GM18499 (cell line): ENCODE measurements around the gene CD8A.
"Not testable (repeated sequence)": the region's sequence is repeated elsewhere in the genome, so short reads cannot be mapped to it uniquely, and the experiment has no call there.

Experiments used
- ATAC-seq: cut with Tn5 transposase; IDR thresholded peaks from one replicate; pipeline ENCODE4 v1.9.1; 2021; ENCODE audit warnings: moderate number of reproducible peaks; ENCODE audit not compliant: insufficient read depth, unreplicated experiment

Gene CD8A

DNA sequence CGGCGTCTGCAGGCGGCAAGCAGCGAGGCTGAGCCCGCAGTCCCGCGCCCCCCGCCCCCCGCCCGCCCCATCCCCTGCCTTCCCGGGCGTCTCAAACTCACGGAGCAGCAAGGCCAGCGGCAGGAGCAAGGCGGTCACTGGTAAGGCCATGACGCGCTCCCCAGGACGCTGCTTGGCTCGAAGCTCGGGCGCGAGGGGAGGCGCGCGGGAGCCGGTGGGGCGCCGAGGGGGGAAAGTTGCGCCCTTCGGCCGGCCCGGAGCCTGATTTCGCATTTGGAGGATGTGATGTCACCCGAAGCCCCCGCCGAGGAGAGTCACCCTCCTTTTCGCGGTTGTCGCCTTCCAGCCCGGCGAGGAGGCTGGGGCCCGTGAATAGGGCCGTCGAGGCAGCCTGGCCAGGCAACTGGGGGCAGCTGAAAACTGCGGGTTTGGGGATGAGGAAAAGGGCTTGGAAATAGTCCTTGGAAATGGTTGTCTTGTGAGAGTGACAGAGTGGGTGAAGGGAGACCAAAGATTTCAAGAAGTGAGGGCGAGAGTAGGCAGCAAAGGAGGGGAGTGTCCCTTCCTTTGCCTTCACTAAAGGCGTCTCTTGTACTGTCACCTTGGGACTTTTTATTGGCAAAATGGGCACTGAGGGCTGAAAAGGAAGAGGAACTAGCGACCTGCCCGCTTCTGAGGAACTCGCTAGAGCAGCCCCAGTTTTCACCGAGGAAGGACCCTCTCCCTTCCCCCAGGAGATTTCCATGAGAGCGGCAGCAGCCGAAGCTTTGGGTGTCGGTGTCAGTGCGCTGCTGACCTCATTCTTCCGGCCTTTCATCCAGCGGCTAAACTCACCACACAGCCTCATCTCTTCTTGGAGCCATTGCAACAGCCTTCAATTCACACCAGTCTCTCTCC lies at the start of gene CD8A:
CD8A (minus strand) TSS at position 238 of the 897 bp plus-strand sequence; CDS start at position 150, 88 bp downstream.
- ATAC-seq, result no peak

- ATAC-seq, result not testable (repeated sequence)
Measured at GRCh38 chr2:86839871-86840548, 49.3 kb upstream of the CD8A start.

DNA sequence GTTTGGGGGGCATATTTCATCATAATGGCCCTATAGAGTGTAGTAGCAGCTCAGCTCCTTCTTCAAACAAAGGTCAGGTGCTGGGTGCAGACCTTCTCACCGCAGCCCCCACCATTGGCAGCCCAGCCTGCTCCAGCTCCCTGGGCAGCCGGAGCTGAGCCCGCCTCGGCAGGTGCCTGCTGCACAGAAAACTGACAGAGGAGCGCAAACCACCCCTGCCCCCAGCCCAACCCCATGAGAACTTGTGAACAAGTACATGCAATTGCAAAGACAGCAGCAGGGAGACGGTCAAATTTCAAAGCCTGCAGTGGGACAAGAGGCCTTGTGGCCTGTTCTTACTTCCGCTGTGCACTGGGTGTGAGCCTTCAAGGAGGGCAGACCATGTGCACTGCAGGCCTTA lies 48.7 kb upstream of the CD8A start:
- ATAC-seq, result not testable (repeated sequence)

DNA sequence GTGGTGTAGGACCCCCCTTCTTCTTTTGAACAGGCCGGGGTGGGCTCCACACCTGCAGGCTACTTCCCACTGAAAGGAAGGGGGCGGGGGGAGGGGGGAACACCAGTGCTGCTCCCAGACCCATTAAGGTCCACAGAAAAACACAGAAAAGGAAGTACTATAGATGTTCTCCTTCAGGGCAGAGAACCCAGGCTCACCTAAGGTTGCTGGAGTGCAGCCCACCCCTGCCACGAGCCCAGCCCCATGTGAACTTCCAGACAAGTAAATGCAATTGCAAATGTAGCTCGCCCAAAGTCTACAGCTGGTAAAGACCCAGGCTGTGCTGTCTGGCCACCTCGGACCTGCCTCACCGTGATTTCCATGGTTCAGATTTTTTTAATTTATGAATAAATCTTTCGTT lies 47.0 kb upstream of the CD8A start:
- not testable (repeated sequence) for ATAC-seq

- not testable (repeated sequence) for ATAC-seq
Measured at GRCh38 chr2:86836915-86837695, 46.4 kb upstream of the CD8A start.

- not testable (repeated sequence) for ATAC-seq
Measured at GRCh38 chr2:86835548-86835889, 44.8 kb upstream of the CD8A start.

DNA sequence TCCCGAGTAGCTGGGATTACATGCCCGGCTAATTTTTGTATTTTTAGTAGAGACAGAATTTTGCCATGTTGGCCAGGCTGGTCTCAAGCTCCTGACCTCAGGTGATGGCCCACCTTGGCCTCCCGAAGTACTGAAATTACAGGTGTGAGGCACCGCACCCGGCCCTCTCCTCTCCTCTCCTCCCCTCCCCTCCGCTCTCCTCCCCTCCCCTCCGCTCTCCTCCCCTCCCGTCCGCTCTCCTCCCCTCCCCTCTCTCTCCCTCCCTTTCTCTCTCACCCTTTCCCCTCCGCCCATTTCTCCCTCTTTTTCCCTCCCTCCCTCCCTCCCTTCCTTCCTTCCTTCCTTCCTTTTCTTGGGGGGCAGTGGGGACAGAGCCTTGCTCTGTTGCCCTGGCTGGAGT lies 42.6 kb upstream of the CD8A start:
- no peak for ATAC-seq

- ATAC-seq, result no peak
Measured at GRCh38 chr2:86832334-86833096, 41.8 kb upstream of the CD8A start.

DNA sequence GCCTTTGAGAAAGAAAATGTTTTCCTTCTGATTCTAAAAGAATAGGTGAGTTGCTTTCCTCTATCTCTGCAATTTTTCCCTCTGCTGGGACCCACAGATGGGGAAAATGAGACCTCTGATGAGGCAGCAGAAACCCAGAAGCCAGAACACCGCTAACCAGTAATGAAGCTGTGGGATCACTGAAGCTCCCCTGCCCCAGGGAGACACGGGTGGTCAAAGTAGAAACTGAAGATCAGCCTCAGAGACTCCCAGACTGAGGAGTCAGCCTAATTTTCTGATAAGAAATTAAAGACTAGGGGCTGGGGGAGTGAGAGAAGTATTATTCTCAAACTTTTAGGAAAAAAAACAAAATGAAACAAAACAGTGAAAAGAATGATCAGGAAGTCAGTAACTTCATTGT lies 40.8 kb upstream of the CD8A start:
- no peak for ATAC-seq

- ATAC-seq, result no peak
Measured at GRCh38 chr2:86826951-86827350, 36.2 kb upstream of the CD8A start.

DNA sequence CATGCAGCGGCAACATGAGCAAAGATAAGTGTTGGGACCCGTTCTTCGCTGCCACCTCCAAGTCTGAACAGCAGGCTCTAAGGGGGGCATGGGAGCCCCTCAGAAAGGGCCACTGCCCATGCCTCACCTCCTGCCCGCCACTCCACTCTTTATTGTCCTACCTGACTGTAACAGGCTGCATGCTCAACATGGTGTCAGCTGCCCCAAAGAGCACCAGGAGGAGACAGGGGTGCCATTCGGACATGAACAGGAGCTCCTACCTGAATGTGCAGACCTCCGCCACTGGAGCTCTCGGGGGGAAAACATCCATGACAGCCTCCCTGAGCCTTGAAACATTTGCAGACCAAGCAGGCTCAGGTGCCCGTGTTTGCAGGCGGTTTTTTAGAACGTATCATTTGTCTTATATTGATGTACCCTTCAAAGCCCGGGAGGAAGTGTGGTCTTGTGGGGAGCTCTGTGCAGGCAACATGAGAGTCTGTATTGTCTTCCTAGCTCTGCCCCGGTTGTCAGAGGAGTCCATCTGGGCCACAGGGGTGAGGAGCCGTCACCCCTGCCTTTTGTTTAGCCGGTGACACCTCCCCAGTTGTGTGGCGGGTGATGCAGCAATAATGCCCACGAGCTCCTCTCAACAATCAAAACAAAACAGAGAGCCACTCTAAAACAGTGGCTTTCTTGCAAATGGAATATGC lies 35.1 kb upstream of the CD8A start:
- ATAC-seq, result no peak

- no peak for ATAC-seq
Measured at GRCh38 chr2:86825036-86825692, 34.5 kb upstream of the CD8A start.

- ATAC-seq, result no peak
Measured at GRCh38 chr2:86822668-86823345, 32.1 kb upstream of the CD8A start.

DNA sequence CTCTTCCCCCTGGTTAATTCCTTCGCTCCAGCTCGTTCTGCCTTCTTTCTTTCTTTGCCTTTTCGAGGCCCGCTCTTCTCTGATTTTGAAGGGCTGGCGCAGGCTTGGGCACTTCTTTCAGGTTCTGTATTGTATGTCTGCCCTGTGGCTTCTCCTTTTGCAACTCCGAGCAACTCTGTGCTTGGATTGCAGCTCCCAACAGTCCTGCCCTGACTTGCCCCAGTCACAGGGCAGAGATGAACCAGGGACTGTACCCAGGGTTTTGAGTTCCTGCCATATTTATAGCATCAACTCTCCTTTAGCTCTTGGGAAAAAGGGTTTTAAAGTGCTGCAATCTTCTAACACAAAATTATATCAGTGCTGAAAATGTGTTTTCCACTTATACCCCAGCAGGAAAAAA lies 31.1 kb upstream of the CD8A start:
- ATAC-seq, result no peak

- ATAC-seq, result no peak
Measured at GRCh38 chr2:86821306-86821705, 30.6 kb upstream of the CD8A start.

- ATAC-seq, result no peak
Measured at GRCh38 chr2:86818957-86819356, 28.2 kb upstream of the CD8A start.

GRCh38 chr2:86818114-86818801 lies 27.5 kb upstream of the CD8A start:
- no peak for ATAC-seq

- ATAC-seq, result no peak
Measured at GRCh38 chr2:86815611-86816010, 24.9 kb upstream of the CD8A start.
